Measurements from ENCODE around the gene ZBTB20.

ZBTB20 gene

DNA sequence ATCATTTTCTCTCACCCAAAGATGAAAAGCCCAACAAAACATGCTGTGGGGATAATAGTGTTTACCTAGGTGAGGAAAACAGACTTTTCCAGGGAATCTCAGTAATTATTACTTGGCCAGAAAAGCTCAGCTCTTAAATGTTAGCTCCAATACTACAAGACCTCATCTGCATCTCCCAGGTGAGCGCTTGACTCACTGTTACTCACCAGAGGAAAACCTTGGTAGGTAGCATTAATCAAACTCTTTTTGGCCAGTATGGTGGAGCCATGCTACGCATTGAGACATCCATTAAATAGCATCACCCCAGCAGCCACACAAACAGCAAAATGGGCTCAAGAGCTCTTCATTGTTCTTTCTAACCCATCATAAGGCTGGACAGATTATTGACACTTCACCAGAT lies 754.3 kb downstream of the ZBTB20 start:
- DNase-seq = no peak

DNA sequence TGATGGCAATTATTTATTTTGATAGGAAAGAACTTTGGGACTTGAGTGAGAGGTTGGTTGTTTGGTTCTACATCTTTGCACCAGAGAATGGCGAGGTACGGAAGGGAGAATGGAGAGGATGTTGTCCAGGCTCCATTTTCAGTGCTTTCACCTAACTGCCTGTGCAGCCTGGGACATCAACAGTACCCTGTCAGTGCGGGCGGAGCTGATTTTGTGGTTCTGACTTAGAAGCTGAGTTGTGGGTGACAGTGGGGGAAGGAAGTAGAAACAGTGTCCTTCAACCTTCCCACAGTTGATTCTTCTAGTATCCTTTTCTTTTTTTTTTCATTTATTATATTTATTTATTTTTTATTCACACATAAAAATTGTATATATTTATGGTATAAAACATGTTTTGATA lies 757.9 kb downstream of the ZBTB20 start:
- peak; percentile 42 for DNase-seq

DNA sequence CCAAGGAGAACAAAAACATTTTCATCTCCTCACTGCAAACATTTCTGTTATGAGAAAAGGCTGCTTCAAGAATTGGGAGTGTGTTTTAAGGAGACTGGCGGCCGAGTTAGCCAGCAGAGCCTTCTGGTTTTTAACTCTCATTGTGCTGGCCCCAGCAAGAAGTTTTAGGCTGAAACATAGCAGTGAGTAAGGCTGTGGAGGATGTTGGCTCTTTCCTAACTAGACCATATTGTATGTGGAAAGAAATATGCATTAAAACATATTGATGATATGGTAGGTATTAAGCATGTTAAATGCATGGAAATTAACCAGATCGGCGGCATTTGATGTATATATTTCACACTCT lies 762.6 kb downstream of the ZBTB20 start:
- no peak for DNase-seq

DNA sequence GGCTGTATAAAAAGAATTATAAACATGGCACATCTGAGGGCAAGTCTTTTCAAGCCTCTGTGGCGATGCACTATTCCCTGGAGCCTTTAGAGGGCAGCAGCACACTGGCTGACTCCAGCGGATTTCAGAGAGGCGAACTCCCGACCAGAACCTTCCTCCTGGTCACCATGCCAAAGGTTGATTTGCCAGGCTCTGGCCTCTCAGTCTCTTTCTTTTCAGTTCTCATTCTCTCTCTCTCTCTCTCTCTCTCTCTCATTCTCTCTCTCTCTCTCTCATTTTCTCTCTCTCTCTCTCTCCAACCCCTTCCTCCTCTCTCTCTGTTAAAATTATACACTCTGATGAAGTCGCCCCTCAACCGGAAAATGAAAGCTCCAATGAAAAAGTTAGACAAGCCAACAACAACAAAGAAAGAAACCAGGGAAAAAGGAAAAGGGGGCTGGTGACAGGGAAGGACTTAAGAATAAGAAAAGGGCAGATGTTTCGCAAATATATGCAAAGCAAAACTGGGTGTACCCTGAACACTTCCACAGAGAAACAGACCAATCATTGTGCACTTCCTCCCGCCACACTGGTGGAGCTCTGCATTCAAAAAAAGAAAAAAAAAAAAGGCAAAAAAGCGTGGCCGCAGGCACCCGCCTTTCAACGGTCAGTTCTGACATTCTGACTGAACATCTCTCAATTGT lies 763.1 kb downstream of the ZBTB20 start:
- peak; percentile 72 for DNase-seq

DNA sequence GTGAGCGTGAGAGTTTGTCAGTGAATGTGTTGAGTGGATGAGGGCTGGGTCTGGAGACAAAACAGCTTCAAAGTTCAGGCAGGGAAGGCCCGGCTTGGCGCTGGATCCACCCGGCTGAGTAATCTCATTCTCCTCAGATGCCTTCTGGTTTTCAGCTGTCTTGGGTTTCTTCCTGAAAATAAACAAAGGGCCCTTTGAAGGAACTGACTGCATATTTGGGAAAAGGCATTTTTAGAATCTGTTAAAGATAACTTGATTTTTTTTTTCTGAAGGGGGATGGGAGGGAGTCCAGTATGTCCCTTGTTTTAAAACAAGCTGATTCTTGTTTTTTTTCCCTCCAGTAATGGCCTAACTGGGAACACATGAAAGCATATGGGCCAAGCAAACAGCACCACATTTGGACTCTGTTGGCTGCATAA lies 766.8 kb downstream of the ZBTB20 start:
- DNase-seq = no peak

DNA sequence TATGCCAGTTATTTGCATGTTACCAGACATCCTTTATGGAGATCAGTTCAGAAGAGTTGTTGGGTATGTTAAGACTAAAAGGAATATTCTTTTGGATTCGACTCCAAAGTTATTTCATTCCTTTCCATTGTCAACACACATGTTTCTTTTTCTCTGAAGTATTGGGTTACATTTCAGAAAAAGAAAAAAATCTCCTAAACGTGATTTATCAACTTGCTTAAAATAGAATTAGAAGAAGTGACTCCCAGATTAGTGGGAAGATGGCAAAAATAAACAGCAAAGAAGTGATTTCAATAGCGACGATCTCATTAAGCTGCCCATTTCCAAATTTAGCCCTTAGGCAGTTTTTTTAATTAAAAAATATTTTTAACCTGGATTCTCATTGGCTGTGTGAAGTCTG lies 767.8 kb downstream of the ZBTB20 start:
- no peak for DNase-seq

DNA sequence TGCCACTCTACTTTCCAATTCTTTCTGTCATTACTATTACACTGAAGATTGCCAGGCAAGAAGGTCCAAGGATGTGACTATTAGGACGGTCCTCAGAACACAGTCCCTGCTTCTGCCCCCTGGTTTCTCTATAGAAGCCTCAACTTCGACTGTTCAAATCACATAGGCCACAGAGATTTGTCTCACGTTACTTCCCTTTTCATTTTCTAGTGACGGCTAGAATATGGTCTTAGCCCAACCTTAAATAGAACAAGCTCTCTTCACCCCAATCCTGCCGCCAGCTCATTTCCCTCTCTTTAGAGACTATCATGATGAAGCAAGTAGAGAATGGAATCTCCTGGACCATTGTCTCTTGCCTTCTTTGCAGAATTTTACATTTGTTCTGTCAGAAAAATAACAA lies 768.3 kb downstream of the ZBTB20 start:
- no peak for DNase-seq

DNA sequence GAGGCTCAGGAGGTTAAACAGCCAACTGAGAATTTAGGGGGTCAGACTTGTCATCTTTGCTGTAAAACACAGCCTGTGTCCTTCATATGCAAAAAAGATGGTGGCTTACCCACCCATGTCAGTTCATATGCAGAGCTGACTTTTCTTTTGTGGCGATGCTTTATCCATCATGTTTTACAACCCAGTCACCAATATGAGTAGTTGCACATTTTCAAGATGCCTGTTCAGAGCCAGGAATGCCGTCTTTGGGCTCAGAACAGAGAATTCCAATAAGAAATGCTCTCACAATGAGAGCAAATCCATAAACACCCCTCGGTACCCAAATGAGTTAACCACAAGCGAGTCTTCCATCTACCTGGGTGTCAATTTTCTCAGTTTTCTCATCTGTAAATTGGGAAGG lies 769.7 kb downstream of the ZBTB20 start:
- no peak for DNase-seq

DNA sequence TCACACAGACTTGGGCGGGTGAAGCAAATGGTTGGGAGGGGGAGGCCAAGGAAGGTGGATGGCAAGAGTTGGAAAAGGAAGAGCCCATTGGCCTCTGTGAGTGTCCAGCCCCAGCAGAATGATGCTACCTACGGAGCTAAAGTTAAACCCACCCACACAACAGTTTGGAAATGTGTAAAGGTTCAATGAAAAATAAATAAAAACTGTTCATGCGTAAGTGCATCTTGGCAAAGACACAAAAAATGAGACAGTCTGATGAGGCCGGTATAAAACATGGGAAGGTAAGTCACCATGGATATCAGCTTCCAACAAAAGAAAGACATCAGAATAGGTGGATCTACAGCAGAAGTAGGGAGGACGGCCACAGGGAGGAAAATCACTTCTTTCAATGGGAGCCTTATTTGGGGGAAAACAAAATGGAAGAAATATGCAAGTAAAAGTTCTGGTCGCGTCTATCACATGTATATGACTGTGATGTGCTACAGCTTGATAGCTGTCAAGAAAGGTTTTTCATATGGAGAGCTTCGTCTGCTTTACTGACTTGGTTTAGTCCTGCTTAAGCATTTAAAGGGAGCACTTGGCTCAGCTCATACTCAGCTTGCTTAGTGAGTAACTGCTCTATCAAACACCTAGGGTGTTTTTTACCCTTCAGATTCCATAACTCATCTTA lies 770.4 kb downstream of the ZBTB20 start:
- DNase-seq = no peak

DNA sequence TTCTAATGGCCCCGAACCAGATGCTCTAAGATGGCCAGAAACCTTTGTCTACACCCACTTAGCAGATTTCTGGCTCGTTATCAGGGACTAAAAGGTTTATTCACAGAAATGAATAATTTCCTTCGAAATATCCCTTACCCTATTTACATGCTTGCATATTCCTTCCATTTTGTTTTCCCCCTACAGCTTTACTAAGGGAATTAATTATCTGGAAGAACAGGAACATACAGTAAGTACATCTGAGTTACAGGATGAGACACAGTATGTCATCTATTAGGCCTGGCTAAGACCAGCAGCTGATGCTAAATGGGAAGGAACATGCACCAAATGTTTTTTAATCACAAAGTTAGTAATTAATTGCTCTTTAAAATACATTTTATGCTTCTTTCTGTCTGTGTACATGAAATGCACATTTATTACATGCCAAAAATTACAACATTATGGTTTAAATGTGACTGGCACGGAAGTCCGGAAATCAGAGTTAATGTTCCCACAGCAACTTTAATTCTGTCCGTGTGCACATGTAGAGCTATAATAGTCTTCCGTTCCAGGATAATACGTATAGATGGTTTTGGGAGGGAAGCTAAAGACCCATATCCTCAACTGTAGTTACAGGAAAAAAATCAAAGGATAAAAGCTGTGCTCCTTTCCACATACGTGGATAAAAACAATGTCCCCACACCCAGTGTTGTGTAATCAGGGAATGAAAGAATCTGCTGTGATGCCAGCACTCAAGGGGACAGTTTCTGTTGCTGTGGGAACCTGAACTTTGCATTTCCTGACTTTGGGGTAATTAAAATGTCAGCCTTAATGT lies 771.3 kb downstream of the ZBTB20 start:
- no peak for DNase-seq

DNA sequence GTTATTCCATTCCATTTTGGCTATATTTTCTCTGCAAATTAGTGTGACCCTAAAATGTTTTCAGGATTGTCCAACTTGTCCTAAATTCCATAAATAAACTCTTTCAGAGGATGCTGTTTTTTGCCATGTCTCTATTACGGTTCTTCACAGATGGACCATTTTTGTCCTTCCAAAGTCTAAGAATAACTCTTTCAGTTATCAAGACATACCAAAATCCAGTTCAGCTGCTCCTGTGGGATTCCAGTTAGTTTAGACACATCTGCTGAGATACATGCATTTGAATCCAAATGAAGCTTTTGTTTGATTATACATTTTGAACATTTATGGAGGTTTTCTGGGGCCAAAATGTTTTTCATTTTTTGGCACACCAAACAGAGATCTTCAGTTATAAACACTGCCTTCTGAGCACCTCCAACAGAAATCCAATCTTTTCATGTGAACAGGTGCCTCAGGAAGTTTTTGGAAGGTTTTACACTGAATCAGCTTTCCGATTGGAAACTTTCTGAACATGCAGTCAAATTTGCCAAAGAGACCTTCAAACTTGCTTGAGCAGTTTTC lies 772.6 kb downstream of the ZBTB20 start:
- DNase-seq = no peak

DNA sequence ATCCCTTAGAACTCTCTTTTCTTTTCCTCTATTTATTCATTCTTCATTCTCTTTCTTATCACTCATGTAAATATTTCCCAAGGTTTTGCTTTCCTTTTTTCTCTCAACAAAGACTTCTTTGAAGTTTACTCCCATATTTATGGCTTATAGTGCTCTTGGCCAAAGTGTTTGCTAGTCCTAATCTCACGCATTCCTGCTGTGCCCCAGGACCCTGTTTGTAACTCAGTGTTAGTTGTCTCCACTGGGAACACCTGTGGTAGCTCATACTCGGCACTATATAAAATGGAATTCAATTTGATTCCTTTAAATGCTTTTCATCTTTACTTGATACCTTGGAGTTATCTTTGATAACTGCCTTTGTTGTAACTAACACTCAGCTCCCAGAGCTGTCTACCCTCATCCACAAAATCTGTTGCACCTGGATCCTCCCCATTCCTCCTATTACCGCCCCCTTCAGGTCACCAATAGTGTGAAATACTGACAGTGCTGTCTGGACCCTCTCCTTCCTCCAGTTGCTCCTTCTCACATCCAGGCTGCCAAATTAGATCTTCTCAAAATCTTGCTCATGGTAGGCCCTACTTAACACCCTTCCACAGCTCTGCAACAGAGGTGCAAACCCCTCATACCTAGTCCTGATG lies 776.4 kb downstream of the ZBTB20 start:
- DNase-seq = no peak

DNA sequence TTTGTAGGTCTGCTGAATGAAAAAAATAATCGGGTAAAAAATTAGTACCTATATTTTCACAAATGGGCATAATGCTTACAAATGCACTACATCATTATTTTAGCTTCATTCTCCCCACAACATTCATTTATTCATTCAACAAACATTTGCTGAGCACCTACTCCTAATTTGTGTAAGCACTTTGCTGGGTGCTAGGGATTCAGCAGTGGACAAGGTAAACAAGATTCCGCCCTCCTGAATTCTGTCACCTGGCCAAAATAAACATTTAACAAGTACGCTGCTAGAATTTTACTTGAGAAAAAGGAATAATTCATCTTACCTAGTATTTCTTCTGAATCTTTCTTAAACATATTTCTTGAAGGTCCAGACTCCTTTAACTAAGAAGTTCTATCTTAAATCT lies 781.2 kb downstream of the ZBTB20 start:
- no peak for DNase-seq

DNA sequence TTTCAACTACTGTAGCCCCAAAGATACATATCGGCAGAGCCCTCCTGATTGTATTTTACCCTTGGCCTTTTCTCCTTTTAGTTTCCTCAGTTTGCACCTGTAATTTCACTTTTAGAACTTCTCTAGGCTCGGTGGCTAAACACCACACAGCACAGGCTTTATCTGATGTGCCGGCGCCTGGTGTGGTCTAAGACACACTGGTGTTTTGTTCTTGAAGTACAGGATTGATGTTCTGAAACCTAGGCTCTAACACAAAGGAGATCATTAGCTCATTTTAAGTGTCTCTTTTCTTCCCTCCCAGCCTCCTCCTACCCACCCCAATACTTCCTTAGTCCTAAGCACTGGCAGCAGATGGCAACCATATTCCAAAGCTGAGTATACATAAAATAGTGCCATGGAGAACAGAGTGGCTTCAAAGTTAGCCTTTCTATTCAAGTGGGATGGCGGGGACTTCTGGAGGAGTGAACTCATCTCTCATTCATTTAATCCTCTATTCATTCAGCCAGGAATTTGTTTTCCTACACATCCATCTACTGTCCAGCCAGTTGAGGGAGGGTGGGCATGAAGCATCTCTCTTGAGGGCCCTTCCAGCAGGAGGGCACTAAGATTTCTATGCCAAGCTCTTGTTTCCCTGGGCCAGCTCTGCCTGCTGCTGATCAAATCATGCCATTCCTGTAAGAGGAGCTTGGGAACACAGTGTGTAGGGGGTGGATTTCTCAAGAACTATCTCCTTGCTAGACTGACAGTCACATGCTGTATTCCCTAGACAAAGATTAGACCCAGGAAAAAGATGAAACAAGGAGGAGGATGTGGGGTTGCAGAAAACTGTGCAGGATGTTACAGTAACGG lies 782.1 kb downstream of the ZBTB20 start:
- DNase-seq = no peak

DNA sequence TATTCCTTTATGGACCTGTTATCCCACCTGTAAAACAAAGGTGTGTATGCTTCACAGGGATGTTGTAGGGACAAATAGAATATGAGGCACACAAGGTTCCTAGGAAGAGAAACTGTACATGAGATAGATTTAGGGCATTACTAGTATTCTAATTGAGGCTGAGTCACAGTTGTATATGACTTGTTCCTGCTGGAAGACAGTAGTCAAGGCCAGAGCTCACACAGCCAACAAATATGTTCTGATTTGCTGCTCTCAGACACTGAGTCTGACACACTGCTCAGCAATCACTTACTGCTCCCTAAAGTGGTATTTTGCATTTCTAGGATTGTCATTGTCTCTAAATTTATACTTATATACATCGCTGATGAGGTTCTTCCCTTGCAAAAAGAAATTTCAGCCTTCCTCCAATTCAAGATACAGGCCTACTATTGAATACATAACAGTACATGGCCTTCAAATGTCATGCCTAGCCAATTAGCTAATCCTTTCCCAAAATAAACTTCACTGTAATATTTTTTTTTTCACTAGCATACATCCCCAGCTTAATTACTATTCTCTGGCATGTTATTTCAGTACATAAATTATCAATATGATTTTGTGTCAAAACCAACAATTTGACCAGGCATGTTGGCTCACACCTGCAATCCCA lies 783.4 kb downstream of the ZBTB20 start:
- DNase-seq = no peak

DNA sequence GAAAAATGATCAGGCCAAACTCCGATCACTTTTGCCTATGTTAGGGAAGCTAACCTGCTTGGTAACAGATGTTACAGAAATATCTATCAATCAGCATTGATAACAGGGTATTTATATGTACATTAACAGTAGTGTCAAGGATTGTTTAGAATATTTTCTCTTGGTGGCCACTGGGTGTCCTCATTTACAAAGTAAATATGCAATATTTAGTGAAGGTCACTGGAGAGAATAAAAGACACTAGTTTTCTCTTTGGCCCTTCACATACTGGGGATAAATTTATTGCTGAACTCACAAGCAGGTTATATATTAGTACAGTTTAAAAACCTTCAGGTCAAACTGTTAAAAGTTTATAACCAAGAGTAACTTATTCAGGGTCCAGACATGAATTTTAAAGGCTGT lies 784.3 kb downstream of the ZBTB20 start:
- peak; percentile 10 for DNase-seq

DNA sequence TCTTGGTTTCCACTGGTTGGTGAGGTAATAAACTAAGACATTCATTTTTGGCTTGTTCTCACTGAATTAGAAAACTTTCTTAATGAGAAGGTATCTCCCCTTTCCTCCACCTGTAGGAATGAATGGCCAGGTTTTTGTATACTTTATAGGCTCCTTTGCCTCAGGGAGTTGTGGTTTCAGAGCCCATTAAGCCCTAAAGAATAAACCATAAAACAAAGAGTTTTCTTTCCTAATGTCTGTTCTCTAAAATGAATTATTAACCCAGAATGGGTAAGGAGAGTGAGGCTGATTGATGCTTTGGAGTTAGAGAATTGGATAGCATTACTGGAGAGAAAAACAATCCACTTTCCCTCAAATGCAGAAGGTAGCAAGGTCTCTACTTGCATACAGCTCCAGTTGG lies 785.7 kb downstream of the ZBTB20 start:
- no peak for DNase-seq

DNA sequence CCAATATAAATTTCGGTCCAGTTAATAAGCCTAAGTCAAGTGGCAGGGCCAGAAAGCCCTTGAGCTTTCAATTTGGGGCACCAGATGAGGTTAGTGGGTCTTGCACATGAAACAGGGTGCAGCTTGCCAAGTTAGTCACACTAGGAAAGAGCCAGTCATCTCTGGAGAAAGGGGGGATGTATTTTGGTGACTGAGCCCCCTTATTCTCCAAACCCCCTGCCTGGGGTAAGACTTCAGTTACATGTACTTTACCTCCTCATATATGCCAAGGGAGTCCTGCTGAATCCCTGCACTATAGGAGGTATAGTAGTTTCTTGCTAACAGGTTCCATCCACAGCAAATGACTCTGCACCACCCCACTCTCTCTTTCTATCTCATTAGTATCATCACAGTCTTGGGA lies 790.6 kb downstream of the ZBTB20 start:
- DNase-seq = no peak

DNA sequence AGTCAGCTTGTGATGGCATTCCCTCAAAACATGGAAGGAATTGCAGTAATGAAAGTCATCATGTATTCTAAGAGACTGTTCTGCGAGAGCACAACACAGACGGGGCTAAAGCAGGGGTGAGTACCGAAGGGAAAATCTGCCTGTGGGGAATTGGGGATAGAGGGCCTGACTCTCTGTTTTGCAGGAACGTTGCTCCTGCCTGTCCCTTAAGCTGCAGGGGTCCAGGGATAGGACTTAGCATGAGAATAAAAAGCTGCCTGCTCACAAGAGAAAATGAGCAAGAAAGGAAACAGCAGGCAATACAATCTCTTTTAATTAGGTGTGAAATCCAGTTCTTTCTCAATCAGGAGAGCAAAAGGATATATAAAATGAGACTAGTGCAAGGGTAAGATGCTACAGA lies 791.0 kb downstream of the ZBTB20 start:
- no peak for DNase-seq

DNA sequence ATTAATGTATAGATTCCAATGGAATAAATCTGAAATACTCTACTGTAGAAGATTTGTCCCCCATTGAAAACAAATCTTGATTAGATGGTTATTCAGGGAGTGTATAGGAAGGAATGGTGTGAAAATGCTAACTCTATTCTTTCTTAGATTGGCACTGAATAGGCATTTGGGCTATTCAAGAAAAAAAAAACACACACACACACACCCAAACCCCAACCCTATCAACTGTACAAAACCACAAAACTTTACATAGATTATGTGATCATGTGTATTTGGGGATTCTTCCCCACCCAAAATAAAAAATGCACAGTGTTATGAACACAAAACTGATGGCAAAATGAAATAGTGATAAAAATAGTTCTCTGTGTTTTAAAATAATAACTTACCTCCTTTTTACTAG lies 791.4 kb downstream of the ZBTB20 start:
- no peak for DNase-seq

DNA sequence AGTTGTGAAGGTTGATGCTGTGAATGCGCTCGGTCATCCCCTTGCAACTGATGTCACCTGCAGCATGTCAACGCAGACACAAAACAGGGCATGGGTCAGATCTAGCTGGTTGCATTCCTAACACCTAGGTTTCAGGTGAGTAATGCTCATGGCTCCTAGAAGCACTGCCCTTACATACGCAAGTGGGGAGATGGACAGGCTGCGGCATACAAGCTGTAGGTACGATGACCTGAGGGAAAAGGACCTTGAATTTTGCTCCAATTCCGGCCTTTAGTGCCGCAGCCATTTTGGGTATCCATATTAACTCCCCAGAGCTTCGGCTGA lies 795.3 kb downstream of the ZBTB20 start:
- DNase-seq = no peak

All from CD4-positive, alpha-beta T cell treated with Interleukin-4 for 4 hours (primary cell).